H1 (cell line): Measurements from ENCODE around the gene CNDP1. TPM values are rescaled to one million over a fixed set of nuclear protein-coding genes. Genes with fewer than 3 reads are reported as not detected.

Source experiments
- ASH2L ChIP-seq: fragments of 200-600, 300-600 bp; sonication (generic); IDR thresholded peaks from one replicate; pipeline ENCODE4 v1.7.1; 2017; ENCODE audit warnings: low read length
- CBX8 ChIP-seq: fragments of 300-800, 300-1000 bp; sonication (generic); IDR thresholded peaks from 2 replicates; pipeline ENCODE4 v1.7.1; 2016; ENCODE audit warnings: low read depth, low read length, borderline replicate concordance
- GABPA ChIP-seq: IDR thresholded peaks from 2 replicates; pipeline ENCODE4 v1.6.1; 2011; ENCODE audit warnings: mild to moderate bottlenecking, low read length, moderate library complexity, borderline replicate concordance; ENCODE audit not compliant: insufficient read depth
- polyA plus RNA-seq, 7 experiments: library from polyadenylated mRNA; depleted of rRNA in 3 of 7; stranded (reverse) in 5 of 7; unstranded in 2 of 7; fragments of >200 nt in 5 of 7; fragments of 200-250 nt in 2 of 7; gene quantifications; 1 replicate in 5 of 7; 2 replicates in 1 of 7; 4 replicates in 1 of 7; pipeline versions ENCODE4 v1.2.1 to v1.2.3, GENCODE V29; 2011 to 2013; ENCODE audit warnings: missing spikeins in 2 of 7, mixed read lengths in 2 of 7
- total RNA-seq: library from RNA; stranded (reverse); fragmentation: NEBNext Ultra II Directional; extraction: Animal tissue kit (Norgen Biotek cat#: 25700); gene quantifications from 2 replicates; pipeline ENCODE4 v1.2.1, GENCODE V29; 2021
- TF ChIP-seq, protein P1 (sequence below), 3 experiments: IDR thresholded peaks; 1 replicate in 2 of 3; 2 replicates in 1 of 3; pipeline versions ENCODE4 v1.5.1 to v1.6.1; 2011; ENCODE audit warnings: low read length in 3 of 3, mild to moderate bottlenecking in 3 of 3, inconsistent platforms in 2 of 3, low read depth in 1 of 3, moderate library complexity in 1 of 3; ENCODE audit not compliant: insufficient read depth in 1 of 3; ENCODE audit errors: control extremely low read depth in 1 of 3

Gene CNDP1
- total and polyA plus RNA-seq, 2 of the 8 experiments (the other 6 are each of a cell fraction or from before 2014, with no cell fraction given): 0.09 TPM; not detected in 1

DNA sequence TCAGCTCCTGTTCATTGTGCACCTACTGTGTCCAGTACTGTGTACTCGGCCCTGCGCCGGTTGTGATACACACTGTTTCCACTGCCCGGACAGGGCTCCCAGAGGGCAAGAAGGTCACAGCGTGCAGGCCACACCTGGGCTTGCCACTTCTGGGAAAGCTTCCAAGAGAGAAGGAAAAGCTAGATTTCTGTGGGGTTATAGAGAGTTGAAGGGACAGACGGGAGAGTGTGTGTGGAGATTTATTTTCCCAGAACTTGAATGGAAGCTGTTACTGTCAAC lies 3.8 kb upstream of the CNDP1 start (continued):
- no peak for TF ChIP-seq ASH2L
- TF ChIP-seq, protein P1, sequence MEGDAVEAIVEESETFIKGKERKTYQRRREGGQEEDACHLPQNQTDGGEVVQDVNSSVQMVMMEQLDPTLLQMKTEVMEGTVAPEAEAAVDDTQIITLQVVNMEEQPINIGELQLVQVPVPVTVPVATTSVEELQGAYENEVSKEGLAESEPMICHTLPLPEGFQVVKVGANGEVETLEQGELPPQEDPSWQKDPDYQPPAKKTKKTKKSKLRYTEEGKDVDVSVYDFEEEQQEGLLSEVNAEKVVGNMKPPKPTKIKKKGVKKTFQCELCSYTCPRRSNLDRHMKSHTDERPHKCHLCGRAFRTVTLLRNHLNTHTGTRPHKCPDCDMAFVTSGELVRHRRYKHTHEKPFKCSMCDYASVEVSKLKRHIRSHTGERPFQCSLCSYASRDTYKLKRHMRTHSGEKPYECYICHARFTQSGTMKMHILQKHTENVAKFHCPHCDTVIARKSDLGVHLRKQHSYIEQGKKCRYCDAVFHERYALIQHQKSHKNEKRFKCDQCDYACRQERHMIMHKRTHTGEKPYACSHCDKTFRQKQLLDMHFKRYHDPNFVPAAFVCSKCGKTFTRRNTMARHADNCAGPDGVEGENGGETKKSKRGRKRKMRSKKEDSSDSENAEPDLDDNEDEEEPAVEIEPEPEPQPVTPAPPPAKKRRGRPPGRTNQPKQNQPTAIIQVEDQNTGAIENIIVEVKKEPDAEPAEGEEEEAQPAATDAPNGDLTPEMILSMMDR (IDR thresholded peaks at IDR 0.05; ENCODE audit: control extremely low read depth in 1 of 3, insufficient read depth in 1 of 3, low read depth in 1 of 3, low read length in 3 of 3): no peak
- TF ChIP-seq CBX8: no peak
- TF ChIP-seq GABPA: no peak
